Measurements from ENCODE around the gene FRMPD2.

The FRMPD2 gene

GRCh38 chr10:48215486-48216203 lies 58.9 kb downstream of the FRMPD2 start:
- ChIA-PET CTCF (interaction anchor here (1.4 kb wide), 1 partner anchor 294 kb away, joined by 3 read pairs; no protein-coding TSS in a partner anchor), POLR2A (no interaction called here)
- Histone ChIP-seq H3K4me3 (ENCODE audit: control insufficient read depth in 1 of 7, extremely low read depth in 1 of 7, insufficient read depth in 4 of 7, low read depth in 2 of 7, low read length in 6 of 7) (no peak overlapping the region), H3K9me3 (ENCODE audit: control extremely low read depth in 1 of 5, control insufficient read depth in 4 of 5, insufficient read depth in 2 of 5, low read depth in 1 of 5, low read length in 4 of 5) (peaks cover 0 to 3% (median 0%) of the 10 kb centered on the region in 5 experiments), H3K27me3 (replicated peaks in 2 of 5; ENCODE audit: control insufficient read depth in 4 of 5, insufficient read depth in 5 of 5, low read length in 4 of 5) (peaks cover 0 to 4% (median 0%) of the 10 kb centered on the region in 5 experiments), H3K36me3 (ENCODE audit: control insufficient read depth in 4 of 4, insufficient read depth in 4 of 4, low read length in 3 of 4) (no peaks in the 10 kb centered on the region), H3K27ac (ENCODE audit: insufficient read depth in 1 of 2, low read depth in 1 of 2, low read length in 2 of 2, poor library complexity in 1 of 2, severe bottlenecking in 2 of 2) (no peak overlapping the region), H3K4me1 (ENCODE audit: control extremely low read depth in 1 of 4, control insufficient read depth in 4 of 4, insufficient read depth in 4 of 4, low read length in 3 of 4) (no peaks in the 10 kb centered on the region)
- WGBS (ENCODE audit: insufficient coverage), result 89% methylated on average over 3 of the region's 5 CpGs
- peak; percentile 22 to 63 (median 49) for DNase-seq

- no peaks in the 10 kb centered on the region for H3K36me3 ChIP-seq (ENCODE audit: control insufficient read depth in 4 of 4, insufficient read depth in 4 of 4, low read length in 3 of 4)
- CTCF ChIA-PET, result interaction anchor here (1.0 kb wide), 1 partner anchor 18 kb away, joined by 3 read pairs; no protein-coding TSS in a partner anchor
- 100% methylated on average over 4 of the region's 6 CpGs for WGBS (ENCODE audit: insufficient coverage)
- no peaks in the 10 kb centered on the region for H3K4me1 ChIP-seq (ENCODE audit: control extremely low read depth in 1 of 4, control insufficient read depth in 4 of 4, insufficient read depth in 4 of 4, low read length in 3 of 4)
- no peak overlapping the region for H3K4me3 ChIP-seq (ENCODE audit: control insufficient read depth in 1 of 7, extremely low read depth in 1 of 7, insufficient read depth in 4 of 7, low read depth in 2 of 7, low read length in 6 of 7)
- H3K27me3 ChIP-seq (replicated peaks in 2 of 5; ENCODE audit: control insufficient read depth in 4 of 5, insufficient read depth in 5 of 5, low read length in 4 of 5), result peaks cover 0 to 4% (median 0%) of the 10 kb centered on the region in 5 experiments
- peaks cover 0 to 3% (median 0%) of the 10 kb centered on the region in 5 experiments for H3K9me3 ChIP-seq (ENCODE audit: control extremely low read depth in 1 of 5, control insufficient read depth in 4 of 5, insufficient read depth in 2 of 5, low read depth in 1 of 5, low read length in 4 of 5)
- POLR2A ChIA-PET, result no interaction called here
- DNase-seq, result no peak
- no peak overlapping the region for H3K27ac ChIP-seq (ENCODE audit: insufficient read depth in 1 of 2, low read depth in 1 of 2, low read length in 2 of 2, poor library complexity in 1 of 2, severe bottlenecking in 2 of 2)
Observed at GRCh38 chr10:48214716-48215485, 59.6 kb downstream of the FRMPD2 start.

- no CpG with 5 or more reads among the region's 1 CpG for WGBS (ENCODE audit: insufficient coverage)
- H3K36me3 ChIP-seq (ENCODE audit: control insufficient read depth in 4 of 4, insufficient read depth in 4 of 4, low read length in 3 of 4), result no peaks in the 10 kb centered on the region
- CTCF ChIA-PET, result interaction anchor here (1.6 kb wide), 1 partner anchor 11 kb away, joined by 3 read pairs; no protein-coding TSS in a partner anchor
- POLR2A ChIA-PET, result no interaction called here
- H3K4me3 ChIP-seq (ENCODE audit: control insufficient read depth in 1 of 7, extremely low read depth in 1 of 7, insufficient read depth in 4 of 7, low read depth in 2 of 7, low read length in 6 of 7), result no peak overlapping the region
- no peaks in the 10 kb centered on the region for H3K4me1 ChIP-seq (ENCODE audit: control extremely low read depth in 1 of 4, control insufficient read depth in 4 of 4, insufficient read depth in 4 of 4, low read length in 3 of 4)
- H3K27me3 ChIP-seq (replicated peaks in 2 of 5; ENCODE audit: control insufficient read depth in 4 of 5, insufficient read depth in 5 of 5, low read length in 4 of 5), result peaks cover 0 to 4% (median 0%) of the 10 kb centered on the region in 5 experiments
- no peak for DNase-seq
- H3K9me3 ChIP-seq (ENCODE audit: control extremely low read depth in 1 of 5, control insufficient read depth in 4 of 5, insufficient read depth in 2 of 5, low read depth in 1 of 5, low read length in 4 of 5), result peaks cover 0 to 3% (median 0%) of the 10 kb centered on the region in 5 experiments
- H3K27ac ChIP-seq (ENCODE audit: insufficient read depth in 1 of 2, low read depth in 1 of 2, low read length in 2 of 2, poor library complexity in 1 of 2, severe bottlenecking in 2 of 2), result no peak overlapping the region
Observed at GRCh38 chr10:48213047-48213446, 61.4 kb downstream of the FRMPD2 start.

- Histone ChIP-seq H3K4me3 (ENCODE audit: control insufficient read depth in 1 of 7, extremely low read depth in 1 of 7, insufficient read depth in 4 of 7, low read depth in 2 of 7, low read length in 6 of 7) (no peak overlapping the region), H3K36me3 (ENCODE audit: control insufficient read depth in 4 of 4, insufficient read depth in 4 of 4, low read length in 3 of 4) (no peaks in the 10 kb centered on the region), H3K9me3 (ENCODE audit: control extremely low read depth in 1 of 5, control insufficient read depth in 4 of 5, insufficient read depth in 2 of 5, low read depth in 1 of 5, low read length in 4 of 5) (peaks cover 0 to 3% (median 0%) of the 10 kb centered on the region in 5 experiments), H3K4me1 (ENCODE audit: control extremely low read depth in 1 of 4, control insufficient read depth in 4 of 4, insufficient read depth in 4 of 4, low read length in 3 of 4) (no peaks in the 10 kb centered on the region), H3K27me3 (replicated peaks in 2 of 5; ENCODE audit: control insufficient read depth in 4 of 5, insufficient read depth in 5 of 5, low read length in 4 of 5) (peaks cover 0 to 4% (median 0%) of the 10 kb centered on the region in 5 experiments), H3K27ac (ENCODE audit: insufficient read depth in 1 of 2, low read depth in 1 of 2, low read length in 2 of 2, poor library complexity in 1 of 2, severe bottlenecking in 2 of 2) (no peak overlapping the region)
- DNase-seq, result no peak
- ChIA-PET POLR2A (no interaction called here), CTCF (interaction anchor here (0.6 to 1.6 kb wide), 3 partner anchors 12 to 20 kb away, joined by 3 read pairs; no protein-coding TSS in a partner anchor)
- 98% methylated on average over 7 of the region's 7 CpGs for WGBS (ENCODE audit: insufficient coverage)
Observed at GRCh38 chr10:48211777-48212176, 62.7 kb downstream of the FRMPD2 start.

- no peak for DNase-seq
- H3K27me3 ChIP-seq (replicated peaks in 2 of 5; ENCODE audit: control insufficient read depth in 4 of 5, insufficient read depth in 5 of 5, low read length in 4 of 5), result peaks cover 0 to 4% (median 0%) of the 10 kb centered on the region in 5 experiments
- H3K4me1 ChIP-seq (ENCODE audit: control extremely low read depth in 1 of 4, control insufficient read depth in 4 of 4, insufficient read depth in 4 of 4, low read length in 3 of 4), result no peaks in the 10 kb centered on the region
- no peak overlapping the region for H3K4me3 ChIP-seq (ENCODE audit: control insufficient read depth in 1 of 7, extremely low read depth in 1 of 7, insufficient read depth in 4 of 7, low read depth in 2 of 7, low read length in 6 of 7)
- WGBS (ENCODE audit: insufficient coverage), result 96% methylated on average over 5 of the region's 5 CpGs
- H3K9me3 ChIP-seq (ENCODE audit: control extremely low read depth in 1 of 5, control insufficient read depth in 4 of 5, insufficient read depth in 2 of 5, low read depth in 1 of 5, low read length in 4 of 5), result peaks cover 0 to 3% (median 0%) of the 10 kb centered on the region in 5 experiments
- CTCF ChIA-PET, result no interaction called here
- POLR2A ChIA-PET, result no interaction called here
- no peak overlapping the region for H3K27ac ChIP-seq (ENCODE audit: insufficient read depth in 1 of 2, low read depth in 1 of 2, low read length in 2 of 2, poor library complexity in 1 of 2, severe bottlenecking in 2 of 2)
- no peaks in the 10 kb centered on the region for H3K36me3 ChIP-seq (ENCODE audit: control insufficient read depth in 4 of 4, insufficient read depth in 4 of 4, low read length in 3 of 4)
Observed at GRCh38 chr10:48210966-48211365, 63.5 kb downstream of the FRMPD2 start.

- POLR2A ChIA-PET, result no interaction called here
- Histone ChIP-seq H3K27me3 (replicated peaks in 2 of 5; ENCODE audit: control insufficient read depth in 4 of 5, insufficient read depth in 5 of 5, low read length in 4 of 5) (peaks cover 0 to 4% (median 0%) of the 10 kb centered on the region in 5 experiments), H3K36me3 (ENCODE audit: control insufficient read depth in 4 of 4, insufficient read depth in 4 of 4, low read length in 3 of 4) (no peaks in the 10 kb centered on the region), H3K9me3 (ENCODE audit: control extremely low read depth in 1 of 5, control insufficient read depth in 4 of 5, insufficient read depth in 2 of 5, low read depth in 1 of 5, low read length in 4 of 5) (no peaks in the 10 kb centered on the region), H3K4me3 (ENCODE audit: control insufficient read depth in 1 of 7, extremely low read depth in 1 of 7, insufficient read depth in 4 of 7, low read depth in 2 of 7, low read length in 6 of 7) (no peak overlapping the region), H3K27ac (ENCODE audit: insufficient read depth in 1 of 2, low read depth in 1 of 2, low read length in 2 of 2, poor library complexity in 1 of 2, severe bottlenecking in 2 of 2) (no peak overlapping the region), H3K4me1 (ENCODE audit: control extremely low read depth in 1 of 4, control insufficient read depth in 4 of 4, insufficient read depth in 4 of 4, low read length in 3 of 4) (no peaks in the 10 kb centered on the region)
- no peak for DNase-seq
- CTCF ChIA-PET, result no interaction called here
- WGBS (ENCODE audit: insufficient coverage), result 98% methylated on average over 9 of the region's 9 CpGs
Observed at GRCh38 chr10:48210391-48210790, 64.1 kb downstream of the FRMPD2 start.

- no peak for DNase-seq
- Histone ChIP-seq H3K4me1 (ENCODE audit: control extremely low read depth in 1 of 4, control insufficient read depth in 4 of 4, insufficient read depth in 4 of 4, low read length in 3 of 4) (no peaks in the 10 kb centered on the region), H3K27ac (ENCODE audit: insufficient read depth in 1 of 2, low read depth in 1 of 2, low read length in 2 of 2, poor library complexity in 1 of 2, severe bottlenecking in 2 of 2) (no peak overlapping the region), H3K36me3 (ENCODE audit: control insufficient read depth in 4 of 4, insufficient read depth in 4 of 4, low read length in 3 of 4) (no peaks in the 10 kb centered on the region), H3K9me3 (ENCODE audit: control extremely low read depth in 1 of 5, control insufficient read depth in 4 of 5, insufficient read depth in 2 of 5, low read depth in 1 of 5, low read length in 4 of 5) (no peaks in the 10 kb centered on the region), H3K4me3 (ENCODE audit: control insufficient read depth in 1 of 7, extremely low read depth in 1 of 7, insufficient read depth in 4 of 7, low read depth in 2 of 7, low read length in 6 of 7) (no peak overlapping the region), H3K27me3 (replicated peaks in 2 of 5; ENCODE audit: control insufficient read depth in 4 of 5, insufficient read depth in 5 of 5, low read length in 4 of 5) (peaks cover 0 to 4% (median 0%) of the 10 kb centered on the region in 5 experiments)
- WGBS (ENCODE audit: insufficient coverage), result 96% methylated on average over 2 of the region's 2 CpGs
- ChIA-PET CTCF (interaction anchor here (1.3 kb wide), 1 partner anchor 13 kb away, joined by 5 read pairs; no protein-coding TSS in a partner anchor), POLR2A (no interaction called here)
Observed at GRCh38 chr10:48209241-48209640, 65.3 kb downstream of the FRMPD2 start.

Data from common myeloid progenitor, CD34-positive (primary cell).